OCI-LY1 (cell line): ENCODE results near the gene BAIAP2.

Experiments used
- CTCF ChIP-seq: fragments of 200-600 bp; sonication (generic), shearing (Covaris generic); IDR thresholded peaks from 2 replicates; pipeline ENCODE4 v1.5.1; 2017; ENCODE audit warnings: mild to moderate bottlenecking, antibody characterized with exemption, low read length, moderate library complexity, mixed read lengths
- EZH2 ChIP-seq: fragments of 200-600 bp; sonication (generic), shearing (Covaris generic); IDR thresholded peaks from 2 replicates; pipeline ENCODE4 v1.8.0; 2017; ENCODE audit warnings: borderline replicate concordance, mixed run types, mild to moderate bottlenecking, antibody characterized with exemption, low read length, moderate library complexity, mixed read lengths

- TF ChIP-seq CTCF = no peak
- TF ChIP-seq EZH2 = no peak
Measured at GRCh38 chr17:81093619-81094508, 58.9 kb downstream of the BAIAP2 start.
